ENCODE results near the gene SPEF1.

- TF ChIP-seq CTCF (IDR thresholded peaks at IDR 0.05) (no peak), POLR2A (IDR thresholded peaks at IDR 0.05) (no peak), POLR2AphosphoS5 (IDR thresholded peaks at IDR 0.05) (no peak)
These were observed 27.3 kb upstream of the SPEF1 start for GRCh38 chr20:3808544-3808943.

Data from breast epithelium (tissue), 3 donors.